T47D (cell line): Measurements from ENCODE around the gene PCP4L1.
"Not testable (repeated sequence)": the region's sequence is repeated elsewhere in the genome, so short reads cannot be mapped to it uniquely, and the experiment has no call there.

Source experiments
- DNase-seq, 2 experiments: peaks; one replicate each; pipeline versions ENCODE4 v3.0.0 to v3.0.0-alpha.2; 2011 to 2012; ENCODE audit warnings: low read depth in 1 of 2, low spot score in 1 of 2
- JUND ChIP-seq: IDR thresholded peaks from 2 replicates; pipeline ENCODE4 v1.6.1; 2012; ENCODE audit warnings: low read depth
- in situ Hi-C: cut with HindIII; loops from 2 replicates; pipeline ENCODE4 v1.10.0; 2016; ENCODE audit warnings: low sequenced_read_pairs, low pct_unique_long_range_greater_than_20kb

PCP4L1 gene

DNA sequence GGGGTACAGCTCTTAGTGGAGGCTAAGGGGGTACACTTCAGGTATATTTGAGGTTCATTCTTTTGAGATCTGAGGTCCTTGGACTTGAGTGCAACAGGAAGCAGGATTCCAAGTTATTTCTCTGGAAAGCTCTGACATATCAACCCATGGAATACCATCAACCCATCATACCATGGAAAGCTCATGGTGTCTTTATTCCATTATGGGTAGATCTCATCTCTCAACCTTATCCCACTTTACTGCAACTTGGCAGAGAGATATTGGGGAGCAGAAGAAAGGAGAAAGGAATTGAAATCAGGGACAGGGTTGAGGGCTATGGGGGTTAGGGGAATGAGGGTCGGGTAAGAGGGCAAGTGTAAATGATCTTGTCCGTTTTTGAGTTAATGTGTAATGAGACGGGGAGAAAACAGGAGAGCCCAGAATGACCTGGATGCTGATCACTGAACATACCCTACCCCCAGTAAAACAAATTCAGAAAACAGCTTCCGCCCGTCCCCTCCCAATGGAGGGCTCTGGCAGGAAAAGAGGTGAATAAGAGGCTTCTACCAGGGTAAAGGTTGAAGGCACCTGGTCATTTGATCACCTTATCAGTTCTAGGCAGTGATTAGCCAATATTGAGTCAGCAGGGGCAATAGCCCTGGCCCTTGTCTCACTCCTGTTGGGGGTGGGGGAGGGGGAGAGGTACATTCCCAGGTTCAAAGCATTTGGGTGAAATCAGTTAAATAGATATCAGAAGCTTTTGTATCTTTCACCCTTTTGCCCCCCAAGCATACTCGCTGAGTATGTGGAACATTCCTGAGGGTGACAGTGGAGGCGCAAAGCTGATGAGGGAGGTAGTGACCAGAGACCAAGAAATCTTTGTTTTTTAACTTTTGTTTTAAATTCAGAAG, 34.5 kb upstream of the PCP4L1 start:
- DNase-seq, result no peak
- no peak for TF ChIP-seq JUND
- in situ Hi-C loops, result no loop called here

DNA sequence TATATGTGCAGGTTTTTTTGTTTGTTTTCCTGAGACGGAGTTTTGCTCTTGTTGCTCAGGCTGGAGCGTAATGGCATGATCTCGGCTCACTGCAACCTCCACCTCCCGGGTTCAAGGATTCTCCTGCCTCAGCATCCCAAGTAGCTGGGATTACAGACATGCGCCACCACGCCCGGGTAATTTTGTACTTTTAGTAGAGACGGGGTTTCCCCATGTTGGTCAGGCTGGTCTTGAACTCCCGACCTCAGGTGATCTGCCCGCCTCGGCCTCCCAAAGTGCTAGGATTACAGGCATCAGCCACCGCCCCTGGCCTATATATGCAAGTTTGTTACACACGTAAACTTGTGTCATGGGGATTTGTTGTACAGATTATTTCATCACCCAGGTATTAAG, 33.9 kb upstream of the PCP4L1 start:
- in situ Hi-C loops, result not testable (repeated sequence)

DNA sequence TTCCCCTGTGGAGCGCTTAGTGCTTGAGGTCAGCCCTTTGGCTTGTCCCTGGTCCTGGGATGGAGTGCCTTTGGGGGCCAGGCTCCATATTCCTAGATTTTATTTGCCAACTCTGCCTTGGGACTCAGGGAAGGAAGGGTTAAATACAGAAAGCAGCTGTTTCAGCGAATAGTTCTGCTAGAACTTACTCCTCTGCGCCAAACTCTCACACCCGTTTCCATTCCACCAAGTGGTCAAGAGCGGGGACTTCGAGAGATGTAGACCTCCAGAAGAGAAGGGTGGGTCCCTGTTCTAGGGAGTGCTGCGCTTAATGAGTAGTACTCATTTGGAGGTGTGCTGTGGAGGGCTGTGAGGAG, 33.4 kb upstream of the PCP4L1 start:
- no peak for DNase-seq
- in situ Hi-C loops, result no loop called here
- no peak for TF ChIP-seq JUND

More for the DNA sequence above, 33.9 kb upstream of the PCP4L1 start:
- not testable (repeated sequence) for DNase-seq

- peak; percentile 91 to 100 for DNase-seq
- in situ Hi-C loops, result no loop called here
- TF ChIP-seq JUND, result no peak
These were observed 32.8 kb upstream of the PCP4L1 start, which contains the start of gene TOMM40L for GRCh38 chr1:161225534-161226319. TOMM40L (plus strand) TSS chr1:161226060; CDS start chr1:161226490, 430 bp downstream.

- TF ChIP-seq JUND, result no peak
- no peak for DNase-seq
- in situ Hi-C loops, result no loop called here
These were observed 32.2 kb upstream of the PCP4L1 start for GRCh38 chr1:161226320-161226711.

GRCh38 chr1:161226759-161227158, 31.8 kb upstream of the PCP4L1 start:
- DNase-seq, result no peak
- no peak for TF ChIP-seq JUND
- in situ Hi-C loops, result no loop called here

DNA sequence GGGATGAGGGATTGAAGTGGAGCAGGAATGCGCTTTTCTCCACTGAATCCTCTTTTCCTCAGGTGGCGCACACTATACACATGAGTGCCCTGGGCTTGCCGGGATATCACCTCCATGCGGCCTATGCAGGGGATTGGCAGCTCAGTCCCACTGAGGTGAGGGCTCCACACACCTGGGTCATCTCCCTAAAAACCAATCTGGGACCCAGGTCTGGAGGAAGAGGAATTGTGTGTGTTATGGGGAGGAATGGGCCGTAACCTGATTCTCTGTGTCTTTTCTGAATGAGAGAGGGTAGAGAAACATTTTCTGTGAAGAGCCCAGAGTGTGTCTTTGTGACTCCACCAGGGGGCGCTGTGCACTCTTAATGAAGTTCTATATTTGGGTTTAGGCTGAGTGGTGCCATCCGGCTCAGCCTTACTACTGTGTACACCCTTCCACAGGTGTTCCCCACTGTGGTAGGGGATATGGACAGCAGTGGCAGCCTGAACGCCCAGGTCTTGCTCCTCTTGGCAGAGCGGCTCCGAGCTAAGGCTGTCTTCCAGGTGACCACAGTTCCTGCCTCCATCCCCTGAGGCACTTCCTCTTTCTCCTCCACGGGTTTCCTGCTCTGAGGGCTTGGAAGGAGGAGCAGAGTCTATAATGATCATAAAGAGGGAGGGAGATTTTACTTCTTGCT, 31.2 kb upstream of the PCP4L1 start:
- TF ChIP-seq JUND, result no peak
- DNase-seq, result peak; percentile 71 to 91
- in situ Hi-C loops, result no loop called here

DNA sequence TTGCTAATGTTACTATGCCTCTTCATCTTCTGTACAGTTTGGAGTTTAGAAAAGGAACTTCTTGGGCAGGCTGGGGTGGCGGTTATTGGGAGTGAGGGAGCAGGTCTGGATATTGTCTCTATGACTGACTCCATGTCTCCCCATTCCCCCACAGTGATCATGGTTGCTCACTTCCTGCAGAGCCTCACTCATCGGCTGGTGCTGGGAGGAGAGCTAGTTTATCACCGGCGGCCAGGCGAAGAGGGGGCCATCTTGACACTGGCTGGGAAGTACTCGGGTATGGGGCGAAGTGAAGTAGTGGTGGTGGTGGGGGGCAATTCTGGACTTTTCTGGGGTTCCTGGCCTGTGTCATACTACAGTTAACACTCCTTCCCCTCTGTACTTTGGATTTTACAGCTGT, 30.5 kb upstream of the PCP4L1 start:
- TF ChIP-seq JUND, result no peak
- DNase-seq, result no peak
- in situ Hi-C loops, result no loop called here

GRCh38 chr1:161229896-161230295, 28.6 kb upstream of the PCP4L1 start:
- peak in 1 of 2 experiments; percentile 44 for DNase-seq
- in situ Hi-C loops, result no loop called here
- no peak for TF ChIP-seq JUND

- in situ Hi-C loops, result no loop called here
- no peak for TF ChIP-seq JUND
- no peak for DNase-seq
These were observed 27.8 kb upstream of the PCP4L1 start for GRCh38 chr1:161230762-161231161.

GRCh38 chr1:161233102-161233501, 25.4 kb upstream of the PCP4L1 start:
- DNase-seq, result no peak
- in situ Hi-C loops, result no loop called here
- TF ChIP-seq JUND, result no peak

- in situ Hi-C loops, result no loop called here
- TF ChIP-seq JUND, result peak; percentile 68; the same call in 1 of the 2 replicates
- DNase-seq, result peak; percentile 70 to 88
These were observed 22.4 kb upstream of the PCP4L1 start for GRCh38 chr1:161235957-161236775.
